Ishikawa (cell line): ENCODE results near the gene OR5AN1.

Source experiments
- CEBPB ChIP-seq: IDR thresholded peaks from 2 replicates; pipeline ENCODE4 v1.6.1; 2012
- CREB1 ChIP-seq: IDR thresholded peaks from 2 replicates; pipeline ENCODE4 v1.6.1; 2012; ENCODE audit warnings: low read depth
- EP300 ChIP-seq: IDR thresholded peaks from 2 replicates; pipeline ENCODE4 v1.6.1; 2012; ENCODE audit warnings: borderline replicate concordance
- FOXM1 ChIP-seq: IDR thresholded peaks from 2 replicates; pipeline ENCODE4 v1.6.1; 2012; ENCODE audit warnings: low read depth, borderline replicate concordance
- NFIC ChIP-seq: IDR thresholded peaks from 2 replicates; pipeline ENCODE4 v1.6.1; 2012
- RAD21 ChIP-seq: IDR thresholded peaks from 2 replicates; pipeline ENCODE4 v1.6.1; 2012; ENCODE audit warnings: low read depth
- REST ChIP-seq: IDR thresholded peaks from 2 replicates; pipeline ENCODE4 v1.6.1; 2012; ENCODE audit warnings: low read depth, mild to moderate bottlenecking
- TCF12 ChIP-seq: IDR thresholded peaks from 2 replicates; pipeline ENCODE4 v1.6.1; 2012; ENCODE audit warnings: low read depth
- TEAD4 ChIP-seq: IDR thresholded peaks from 2 replicates; pipeline ENCODE4 v1.6.1; 2012
- YY1 ChIP-seq: IDR thresholded peaks from 2 replicates; pipeline ENCODE4 v1.6.1; 2012; ENCODE audit warnings: low read depth

- TF ChIP-seq TEAD4 (no peak), EP300 (no peak), RAD21 (no peak), YY1 (no peak), FOXM1 (no peak), NFIC (no peak), CEBPB (no peak), CREB1 (no peak), REST (no peak), TCF12 (no peak)
These were observed 21.8 kb upstream of the OR5AN1 start for GRCh38 chr11:59336931-59337330.
